Measurements from ENCODE around the gene FRMD4A.

DNA sequence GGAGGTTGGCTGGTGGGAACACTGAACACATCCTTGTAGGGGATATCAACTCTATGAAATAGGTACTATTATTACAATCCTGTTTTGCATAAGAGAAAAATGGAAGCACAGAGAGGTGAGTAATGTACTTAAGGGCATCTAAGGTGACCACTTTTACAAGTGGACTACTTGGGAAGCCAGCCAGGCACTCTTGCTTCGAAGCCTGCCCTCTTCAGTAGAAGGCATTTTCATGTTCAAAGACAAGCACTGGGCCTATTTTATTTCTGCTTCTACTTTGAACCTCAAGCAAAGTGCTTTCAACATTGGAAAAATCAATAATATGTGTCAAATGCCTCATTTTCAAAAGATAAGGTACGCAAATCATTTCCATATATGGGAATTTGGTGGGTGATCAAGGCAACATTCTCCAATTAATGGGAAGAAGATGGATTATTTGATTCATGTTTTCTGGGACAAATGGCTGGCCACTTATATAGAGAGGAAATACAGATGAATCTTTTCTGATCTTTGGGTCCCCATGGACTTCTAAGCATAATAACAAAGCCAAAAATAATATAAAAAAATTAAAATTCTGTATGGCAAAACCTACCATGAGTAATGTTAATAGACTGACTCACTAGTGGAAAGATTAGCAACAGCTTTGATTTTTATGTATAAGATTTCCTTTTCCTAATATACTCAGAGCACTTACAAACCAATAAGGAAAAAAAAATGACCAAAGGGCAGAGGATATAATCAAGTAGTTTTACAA lies 270.2 kb downstream of the FRMD4A start:
- TF ChIP-seq, protein P1, sequence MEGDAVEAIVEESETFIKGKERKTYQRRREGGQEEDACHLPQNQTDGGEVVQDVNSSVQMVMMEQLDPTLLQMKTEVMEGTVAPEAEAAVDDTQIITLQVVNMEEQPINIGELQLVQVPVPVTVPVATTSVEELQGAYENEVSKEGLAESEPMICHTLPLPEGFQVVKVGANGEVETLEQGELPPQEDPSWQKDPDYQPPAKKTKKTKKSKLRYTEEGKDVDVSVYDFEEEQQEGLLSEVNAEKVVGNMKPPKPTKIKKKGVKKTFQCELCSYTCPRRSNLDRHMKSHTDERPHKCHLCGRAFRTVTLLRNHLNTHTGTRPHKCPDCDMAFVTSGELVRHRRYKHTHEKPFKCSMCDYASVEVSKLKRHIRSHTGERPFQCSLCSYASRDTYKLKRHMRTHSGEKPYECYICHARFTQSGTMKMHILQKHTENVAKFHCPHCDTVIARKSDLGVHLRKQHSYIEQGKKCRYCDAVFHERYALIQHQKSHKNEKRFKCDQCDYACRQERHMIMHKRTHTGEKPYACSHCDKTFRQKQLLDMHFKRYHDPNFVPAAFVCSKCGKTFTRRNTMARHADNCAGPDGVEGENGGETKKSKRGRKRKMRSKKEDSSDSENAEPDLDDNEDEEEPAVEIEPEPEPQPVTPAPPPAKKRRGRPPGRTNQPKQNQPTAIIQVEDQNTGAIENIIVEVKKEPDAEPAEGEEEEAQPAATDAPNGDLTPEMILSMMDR (IDR thresholded peaks at IDR 0.05) = no peak
- no peak for TF ChIP-seq POLR2A (IDR thresholded peaks at IDR 0.05)
